HG03354 (cell line): ENCODE results near the gene CD276.

Source experiments
- ATAC-seq: cut with Tn5 transposase; IDR thresholded peaks from one replicate; pipeline ENCODE4 v1.9.1; 2021; ENCODE audit warnings: mild to moderate bottlenecking; ENCODE audit not compliant: unreplicated experiment, poor library complexity, severe bottlenecking

The CD276 gene

GRCh38 chr15:73744293-73744692 is 60.1 kb downstream of the CD276 start:
- ATAC-seq, result no peak

GRCh38 chr15:73745073-73745472 is 60.9 kb downstream of the CD276 start:
- ATAC-seq, result no peak

- no peak for ATAC-seq
Measured at GRCh38 chr15:73746261-73746660, 62.1 kb downstream of the CD276 start.

- ATAC-seq, result no peak
Measured at GRCh38 chr15:73746883-73747282, 62.7 kb downstream of the CD276 start.

GRCh38 chr15:73747847-73748590 is 63.8 kb downstream of the CD276 start:
- ATAC-seq, result no peak

- no peak for ATAC-seq
Measured at GRCh38 chr15:73748730-73749129, 64.5 kb downstream of the CD276 start.

GRCh38 chr15:73749533-73749932 is 65.3 kb downstream of the CD276 start:
- ATAC-seq, result no peak

- no peak for ATAC-seq
Measured at GRCh38 chr15:73749971-73750370, 65.8 kb downstream of the CD276 start.

GRCh38 chr15:73750438-73750837 is 66.3 kb downstream of the CD276 start:
- ATAC-seq, result no peak

GRCh38 chr15:73750951-73751350 is 66.8 kb downstream of the CD276 start:
- no peak for ATAC-seq

GRCh38 chr15:73751511-73751898 is 67.3 kb downstream of the CD276 start:
- no peak for ATAC-seq

- no peak for ATAC-seq
Measured at GRCh38 chr15:73751899-73752805, 68.0 kb downstream of the CD276 start.

GRCh38 chr15:73752806-73753193 is 68.6 kb downstream of the CD276 start:
- ATAC-seq, result no peak

GRCh38 chr15:73753250-73754130 is 69.3 kb downstream of the CD276 start, which contains the start of gene INSYN1:
TSS of gene INSYN1 (minus strand) at chr15:73753351. CDS start at chr15:73751130, 2,221 bp downstream.
- no peak for ATAC-seq

- no peak for ATAC-seq
Measured at GRCh38 chr15:73754461-73754860, 70.3 kb downstream of the CD276 start.

GRCh38 chr15:73755481-73755880 is 71.3 kb downstream of the CD276 start:
- no peak for ATAC-seq

GRCh38 chr15:73755946-73756345 is 71.8 kb downstream of the CD276 start:
- no peak for ATAC-seq

- ATAC-seq, result no peak
Measured at GRCh38 chr15:73756390-73756789, 72.2 kb downstream of the CD276 start.

GRCh38 chr15:73756947-73757513 is 72.8 kb downstream of the CD276 start:
- ATAC-seq, result no peak

GRCh38 chr15:73757571-73757970 is 73.4 kb downstream of the CD276 start:
- ATAC-seq, result no peak
